Endothelial cell of umbilical vein (primary cell): ENCODE results near the gene FZR1. TPM values are rescaled to one million over a fixed set of nuclear protein-coding genes. Genes with fewer than 3 reads are reported as not detected.

Experiments used
- BruUV-seq: library from RNA; stranded (reverse); fragments of 400-500 nt; replicated peaks from 2 replicates; lab custom pipeline; 2021; lab: Mats Ljungman, UMichigan
- CTCF ChIA-PET: fragments of 300-600, 350-600 bp; sonication (Branson Sonifier 250); formaldehyde crosslinking; loops from one replicate; lab custom pipeline; 2021; ENCODE audit warnings: antibody characterized with exemption, inconsistent platforms; lab: Charles Lee
- POLR2A ChIA-PET: fragments of 300-600, 350-600 bp; sonication (Branson Sonifier 250); formaldehyde crosslinking; loops from one replicate; lab custom pipeline; 2021; ENCODE audit warnings: antibody characterized with exemption, inconsistent platforms; lab: Charles Lee
- DNase-seq: peaks from one replicate; pipeline ENCODE4 v3.0.0-alpha.2; 2011; ENCODE audit warnings: low read depth, low spot score
- FAIRE-seq: peaks from 2 replicates; lab custom pipeline; 2011; peaks lifted over from hg19 to GRCh38; lab: Jason Lieb, UNC
- H2AFZ ChIP-seq: 2 replicates; pipeline ENCODE4 v1.6.0; 2012; ENCODE audit warnings: low read depth, low read length, control low read depth, inconsistent platforms
- H3K27ac ChIP-seq: 2 replicates; pipeline ENCODE4 v1.5.1; 2011; ENCODE audit warnings: low read depth, mild to moderate bottlenecking, control low read depth, low read length, moderate library complexity; ENCODE audit not compliant: insufficient read depth
- H3K27me3 ChIP-seq, 2 experiments: 2 replicates each; pipeline versions ENCODE4 v1.6.0 to v1.6.1; 2011; ENCODE audit warnings: low read length in 2 of 2, mixed read lengths in 1 of 2; ENCODE audit not compliant: control insufficient read depth in 2 of 2, insufficient read depth in 2 of 2
- H3K36me3 ChIP-seq, 2 experiments: 2 replicates in 1 of 2; 3 replicates in 1 of 2; pipeline ENCODE4 v1.5.1; 2011; ENCODE audit warnings: low read length in 2 of 2, mild to moderate bottlenecking in 1 of 2, moderate library complexity in 1 of 2; ENCODE audit not compliant: control insufficient read depth in 2 of 2, insufficient read depth in 2 of 2; ENCODE audit errors: extremely low read depth in 1 of 2
- H3K4me1 ChIP-seq: 3 replicates; pipeline ENCODE4 v1.5.1; 2011; ENCODE audit warnings: mild to moderate bottlenecking, low read length; ENCODE audit not compliant: control insufficient read depth, insufficient read depth; ENCODE audit errors: extremely low read depth
- H3K4me2 ChIP-seq: 2 replicates; pipeline ENCODE4 v1.6.1; 2011; ENCODE audit warnings: low read length, control low read depth, mixed read lengths; ENCODE audit not compliant: insufficient read depth
- H3K4me3 ChIP-seq, 3 experiments: fragments of 200-600 bp in 1 of 3; sonication (generic), shearing (Covaris generic) in 1 of 3; replicated peaks in 1 of 3; 2 replicates each; pipeline ENCODE4 v1.5.1; 2011 to 2016; ENCODE audit warnings: control low read depth in 3 of 3, low read length in 3 of 3, mild to moderate bottlenecking in 2 of 3, inconsistent platforms in 1 of 3, low read depth in 1 of 3, moderate library complexity in 1 of 3; ENCODE audit not compliant: insufficient read depth in 1 of 3
- H3K79me2 ChIP-seq: 2 replicates; pipeline ENCODE4 v1.6.0; 2012; ENCODE audit warnings: low read length, inconsistent platforms; ENCODE audit not compliant: control insufficient read depth, insufficient read depth
- H3K9ac ChIP-seq: replicated peaks from 2 replicates; pipeline ENCODE3; 2011; ENCODE audit warnings: low read length, control low read depth; ENCODE audit not compliant: insufficient read depth; ENCODE audit errors: extremely low read depth
- H3K9me1 ChIP-seq: replicated peaks from 3 replicates; pipeline ENCODE4 v1.6.0; 2011; ENCODE audit warnings: mild to moderate bottlenecking, low read length; ENCODE audit not compliant: control insufficient read depth, insufficient read depth; ENCODE audit errors: extremely low read depth
- H3K9me3 ChIP-seq: replicated peaks from 2 replicates; pipeline ENCODE4 v1.5.1; 2012; ENCODE audit warnings: low read length, inconsistent platforms; ENCODE audit not compliant: control insufficient read depth, insufficient read depth
- H4K20me1 ChIP-seq: replicated peaks from 2 replicates; pipeline ENCODE3; 2011; ENCODE audit warnings: mild to moderate bottlenecking, low read length; ENCODE audit not compliant: control insufficient read depth, insufficient read depth; ENCODE audit errors: extremely low read depth
- EZH2 ChIP-seq: IDR thresholded peaks from 2 replicates; pipeline ENCODE4 v1.6.1; 2012; ENCODE audit warnings: borderline replicate concordance, low read depth, mild to moderate bottlenecking, moderate library complexity, low read length, inconsistent platforms; ENCODE audit not compliant: severe bottlenecking
- FOS ChIP-seq: IDR thresholded peaks from 2 replicates; pipeline ENCODE4 v1.6.1; 2011; ENCODE audit warnings: mild to moderate bottlenecking, low read length, moderate library complexity, borderline replicate concordance; ENCODE audit not compliant: insufficient read depth
- GATA2 ChIP-seq: IDR thresholded peaks from 2 replicates; pipeline ENCODE4 v1.7.0; 2011; ENCODE audit warnings: low read depth, mild to moderate bottlenecking, moderate library complexity, mixed read lengths, low read length; ENCODE audit not compliant: insufficient read length, insufficient read depth
- JUN ChIP-seq: IDR thresholded peaks from 2 replicates; pipeline ENCODE4 v1.6.1; 2011; ENCODE audit warnings: borderline replicate concordance, low read depth; ENCODE audit not compliant: insufficient read length, insufficient read depth
- MYC ChIP-seq: IDR thresholded peaks from one replicate; pipeline ENCODE4 v1.6.1; 2011; ENCODE audit warnings: mild to moderate bottlenecking, low read depth, low read length
- POLR2A ChIP-seq: IDR thresholded peaks from 2 replicates; pipeline ENCODE4 v1.6.1; 2012; ENCODE audit warnings: low read depth, mild to moderate bottlenecking, control low read depth, low read length
- POLR2AphosphoS5 ChIP-seq: IDR thresholded peaks from 2 replicates; pipeline ENCODE4 v1.6.1; 2012; ENCODE audit warnings: low read depth, mild to moderate bottlenecking, control low read depth, low read length, moderate library complexity; ENCODE audit not compliant: insufficient read depth
- dilution Hi-C: fragments of 300-500 bp; cut with MboI; formaldehyde crosslinking; loops from one replicate; pipeline ENCODE4 v1.15.0; 2019; ENCODE audit warnings: low sequenced_read_pairs; ENCODE audit not compliant: extremely low pct_ligation_motif_present
- intact Hi-C: fragments of 100-400 bp; cut with micrococcal nuclease; formaldehyde crosslinking; loops from one replicate; pipeline ENCODE4 v1.10.0; 2022
- polyA plus RNA-seq, 4 experiments: library from polyadenylated mRNA; depleted of rRNA in 3 of 4; stranded (reverse) in 3 of 4; unstranded in 1 of 4; fragments of >200 nt; gene quantifications; 2 replicates each; pipeline versions ENCODE4 v1.2.1 to v1.2.3, GENCODE V29; 2011 to 2012; ENCODE audit warnings: missing spikeins in 1 of 4
- total RNA-seq: library from RNA; stranded (reverse); gene quantifications from 2 replicates; pipeline ENCODE4 v1.2.3, GENCODE V29; 2021
- TF ChIP-seq, protein P1 (sequence below): IDR thresholded peaks from 2 replicates; pipeline ENCODE4 v1.6.1; 2011; ENCODE audit not compliant: insufficient read depth, insufficient read length
- TF ChIP-seq, protein P2 (sequence below), 2 donors: IDR thresholded peaks; 1 replicate in 1 of 2; 2 replicates in 1 of 2; pipeline ENCODE4 v1.5.1; 2011; ENCODE audit warnings: low read length in 2 of 2, mild to moderate bottlenecking in 2 of 2, moderate library complexity in 2 of 2, control low read depth in 1 of 2, inconsistent platforms in 1 of 2, low read depth in 1 of 2; ENCODE audit not compliant: insufficient read depth in 1 of 2; ENCODE audit errors: extremely low read depth in 1 of 2

The FZR1 gene
- total and polyA plus RNA-seq, 2 donors (not counting 3 experiments of a cell fraction or from before 2014, with no cell fraction given), result 35.9 to 60.4 TPM

DNA sequence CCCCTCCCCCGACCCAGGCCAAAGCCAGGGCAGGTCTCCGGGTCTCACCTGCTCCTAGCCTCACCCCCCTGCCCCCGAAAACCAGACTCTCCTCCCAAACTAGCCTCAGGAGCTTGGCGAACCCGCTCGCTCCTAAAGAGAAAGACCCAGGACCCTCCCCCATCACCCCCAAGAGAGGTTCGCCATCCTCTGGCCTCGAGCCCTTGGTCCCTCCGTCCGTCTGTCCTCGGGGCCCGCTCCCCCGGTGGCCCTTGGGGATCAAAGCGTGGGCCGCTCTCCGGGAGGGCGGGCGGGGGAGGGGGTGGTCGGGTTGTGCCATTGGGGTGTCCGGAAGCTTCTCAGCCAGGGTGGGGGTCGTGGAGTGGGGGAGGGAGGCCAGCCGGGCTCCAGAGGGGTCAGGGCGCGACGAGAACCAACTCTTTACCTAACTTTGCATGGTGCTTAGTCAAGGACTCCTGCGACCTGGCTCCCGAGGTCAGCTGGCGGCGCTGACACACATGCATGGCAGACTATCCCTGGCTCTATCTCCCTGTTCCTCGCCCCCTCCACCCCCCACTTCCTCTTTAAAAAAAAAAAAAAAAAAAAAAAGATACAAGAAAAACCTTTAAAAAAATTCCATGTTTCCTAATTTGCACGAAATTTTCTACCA lies 41.4 kb upstream of the FZR1 start:
- POLR2A ChIA-PET, result interaction anchor here (0.7 kb wide), 1 partner anchor 69 kb away, joined by 4 read pairs; no protein-coding TSS in a partner anchor
- no TSS peak for BruUV-seq

More for the DNA sequence above, 41.4 kb upstream of the FZR1 start:
- Histone ChIP-seq H3K36me3 (peaks cover 0 to 8% of the 10 kb centered on the region in 2 experiments), H3K27ac (no peak overlapping the region), H3K9me3 (no peaks in the 10 kb centered on the region), H3K9ac (no peak overlapping the region), H3K4me2 (no peak overlapping the region), H3K79me2 (no peaks in the 10 kb centered on the region), H4K20me1 (no peaks in the 10 kb centered on the region), H3K4me3 (no peak overlapping the region), H3K4me1 (peaks cover 6% of the 10 kb centered on the region), H3K9me1 (no peaks in the 10 kb centered on the region), H3K27me3 (no peaks in the 10 kb centered on the region), H2AFZ (no peak overlapping the region)
- FAIRE-seq (no peak), DNase-seq (no peak)
- TF ChIP-seq, protein P1, sequence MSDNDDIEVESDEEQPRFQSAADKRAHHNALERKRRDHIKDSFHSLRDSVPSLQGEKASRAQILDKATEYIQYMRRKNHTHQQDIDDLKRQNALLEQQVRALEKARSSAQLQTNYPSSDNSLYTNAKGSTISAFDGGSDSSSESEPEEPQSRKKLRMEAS, result no peak
- TF ChIP-seq, protein P2, sequence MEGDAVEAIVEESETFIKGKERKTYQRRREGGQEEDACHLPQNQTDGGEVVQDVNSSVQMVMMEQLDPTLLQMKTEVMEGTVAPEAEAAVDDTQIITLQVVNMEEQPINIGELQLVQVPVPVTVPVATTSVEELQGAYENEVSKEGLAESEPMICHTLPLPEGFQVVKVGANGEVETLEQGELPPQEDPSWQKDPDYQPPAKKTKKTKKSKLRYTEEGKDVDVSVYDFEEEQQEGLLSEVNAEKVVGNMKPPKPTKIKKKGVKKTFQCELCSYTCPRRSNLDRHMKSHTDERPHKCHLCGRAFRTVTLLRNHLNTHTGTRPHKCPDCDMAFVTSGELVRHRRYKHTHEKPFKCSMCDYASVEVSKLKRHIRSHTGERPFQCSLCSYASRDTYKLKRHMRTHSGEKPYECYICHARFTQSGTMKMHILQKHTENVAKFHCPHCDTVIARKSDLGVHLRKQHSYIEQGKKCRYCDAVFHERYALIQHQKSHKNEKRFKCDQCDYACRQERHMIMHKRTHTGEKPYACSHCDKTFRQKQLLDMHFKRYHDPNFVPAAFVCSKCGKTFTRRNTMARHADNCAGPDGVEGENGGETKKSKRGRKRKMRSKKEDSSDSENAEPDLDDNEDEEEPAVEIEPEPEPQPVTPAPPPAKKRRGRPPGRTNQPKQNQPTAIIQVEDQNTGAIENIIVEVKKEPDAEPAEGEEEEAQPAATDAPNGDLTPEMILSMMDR (IDR thresholded peaks at IDR 0.05; ENCODE audit: extremely low read depth in 1 of 2, insufficient read depth in 1 of 2, low read depth in 1 of 2, low read length in 2 of 2), result no peak
- TF ChIP-seq FOS (no peak), GATA2 (no peak), EZH2 (no peak), POLR2A (no peak), POLR2AphosphoS5 (no peak), MYC (no peak), JUN (no peak)
- dilution Hi-C loops (no loop called here), intact Hi-C loops (no loop called here)
- CTCF ChIA-PET, result interaction anchor here (0.6 to 1.1 kb wide), 2 partner anchors 8 to 35 kb away, joined by 3 to 4 read pairs; no protein-coding TSS in a partner anchor
